ENCODE results near the gene LDB3. TPM values are rescaled to one million over a fixed set of nuclear protein-coding genes. Genes with fewer than 3 reads are reported as not detected.
"Not testable (repeated sequence)": the region's sequence is repeated elsewhere in the genome, so short reads cannot be mapped to it uniquely, and the experiment has no call there.

The LDB3 gene
- total RNA-seq, 1 donor from 2014 or later = not detected

DNA sequence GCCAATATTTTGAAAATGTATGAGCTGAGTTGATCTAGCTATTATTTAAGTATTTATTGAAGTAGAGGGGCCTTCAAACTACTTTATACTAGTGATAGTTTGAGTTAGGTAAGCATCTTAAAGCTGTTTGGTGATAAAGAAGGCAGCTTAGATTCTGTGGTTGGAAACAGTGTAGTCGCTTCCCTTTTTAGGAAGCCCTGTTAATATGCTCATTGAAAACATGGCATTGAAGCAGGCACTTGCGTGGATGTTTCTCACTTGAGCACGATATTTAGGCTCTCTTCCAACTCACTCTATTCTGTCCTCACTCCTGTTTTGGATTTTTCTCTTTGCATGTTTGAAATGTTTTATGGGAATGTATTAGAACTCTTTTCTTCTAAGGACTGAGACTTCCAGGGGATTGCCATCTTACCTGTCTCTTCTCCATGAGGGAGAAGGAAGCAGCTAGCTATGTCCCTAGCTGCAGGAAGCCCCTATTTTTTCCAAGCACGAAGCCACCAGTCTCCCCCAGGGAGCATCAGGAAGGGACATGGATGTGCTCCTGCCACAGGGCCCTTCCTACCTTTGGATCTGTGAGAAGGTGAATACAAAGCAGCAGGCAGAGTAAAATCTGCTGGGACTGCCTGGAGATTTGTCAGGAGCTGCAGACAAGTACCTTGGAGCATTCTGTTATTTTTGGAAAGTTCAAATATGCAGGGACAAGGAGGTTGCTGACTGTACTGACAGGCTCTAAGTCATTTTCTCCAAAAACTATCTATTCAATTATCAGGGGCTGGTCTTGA is 66.1 kb downstream of the LDB3 start:
- no peak for DNase-seq (ENCODE audit: low read depth)
- TF ChIP-seq, protein P1, sequence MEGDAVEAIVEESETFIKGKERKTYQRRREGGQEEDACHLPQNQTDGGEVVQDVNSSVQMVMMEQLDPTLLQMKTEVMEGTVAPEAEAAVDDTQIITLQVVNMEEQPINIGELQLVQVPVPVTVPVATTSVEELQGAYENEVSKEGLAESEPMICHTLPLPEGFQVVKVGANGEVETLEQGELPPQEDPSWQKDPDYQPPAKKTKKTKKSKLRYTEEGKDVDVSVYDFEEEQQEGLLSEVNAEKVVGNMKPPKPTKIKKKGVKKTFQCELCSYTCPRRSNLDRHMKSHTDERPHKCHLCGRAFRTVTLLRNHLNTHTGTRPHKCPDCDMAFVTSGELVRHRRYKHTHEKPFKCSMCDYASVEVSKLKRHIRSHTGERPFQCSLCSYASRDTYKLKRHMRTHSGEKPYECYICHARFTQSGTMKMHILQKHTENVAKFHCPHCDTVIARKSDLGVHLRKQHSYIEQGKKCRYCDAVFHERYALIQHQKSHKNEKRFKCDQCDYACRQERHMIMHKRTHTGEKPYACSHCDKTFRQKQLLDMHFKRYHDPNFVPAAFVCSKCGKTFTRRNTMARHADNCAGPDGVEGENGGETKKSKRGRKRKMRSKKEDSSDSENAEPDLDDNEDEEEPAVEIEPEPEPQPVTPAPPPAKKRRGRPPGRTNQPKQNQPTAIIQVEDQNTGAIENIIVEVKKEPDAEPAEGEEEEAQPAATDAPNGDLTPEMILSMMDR (conservative IDR thresholded peaks at IDR 0.05; ENCODE audit: low read depth, low read length) = no peak
- H3K4me3 ChIP-seq (ENCODE audit: low read depth, low read length) = no peak overlapping the region

DNA sequence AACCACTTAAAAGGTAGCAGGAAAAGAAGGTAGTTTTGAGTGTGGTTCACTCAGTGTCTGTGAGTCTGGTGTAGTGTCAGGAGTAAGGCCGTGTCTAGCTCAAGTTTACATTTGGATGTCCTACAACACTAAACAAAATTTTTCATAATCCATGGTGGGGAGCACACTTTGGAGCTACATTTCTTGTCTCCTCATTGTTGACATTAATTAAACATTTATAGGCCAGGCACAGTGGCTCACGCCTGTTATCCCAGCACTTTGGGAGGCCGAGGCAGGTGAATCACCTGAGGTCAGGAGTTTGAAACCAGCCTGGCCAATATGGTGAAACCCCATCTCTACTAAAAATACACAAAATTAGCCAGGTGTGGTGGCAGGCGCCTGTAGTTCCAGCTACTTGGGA is 67.0 kb downstream of the LDB3 start:
- DNase-seq (ENCODE audit: low read depth); H3K4me3 ChIP-seq (ENCODE audit: low read depth, low read length): not testable (repeated sequence)

DNA sequence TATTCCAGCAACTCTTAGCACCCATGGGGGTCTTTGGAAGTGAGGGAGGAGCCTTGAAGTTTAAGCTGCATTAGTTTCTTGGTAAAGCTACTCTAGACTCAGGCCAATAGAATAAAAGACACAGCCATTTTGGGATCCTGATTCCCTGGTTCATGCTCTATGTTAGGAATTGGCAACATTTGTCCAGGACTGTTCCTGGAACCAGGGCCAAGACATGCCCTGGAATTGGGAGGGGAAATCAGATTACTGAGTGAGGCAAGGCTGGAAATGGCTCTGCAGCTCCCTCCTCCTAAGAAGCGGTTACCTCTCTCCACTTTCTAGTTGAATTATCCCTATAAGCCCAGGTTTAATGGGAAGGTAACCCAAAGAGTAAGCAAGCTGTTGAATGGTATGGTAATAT is 73.9 kb downstream of the LDB3 start:
- TF ChIP-seq, protein P1 (conservative IDR thresholded peaks at IDR 0.05; ENCODE audit: low read depth, low read length) = no peak
- DNase-seq (ENCODE audit: low read depth) = no peak

DNA sequence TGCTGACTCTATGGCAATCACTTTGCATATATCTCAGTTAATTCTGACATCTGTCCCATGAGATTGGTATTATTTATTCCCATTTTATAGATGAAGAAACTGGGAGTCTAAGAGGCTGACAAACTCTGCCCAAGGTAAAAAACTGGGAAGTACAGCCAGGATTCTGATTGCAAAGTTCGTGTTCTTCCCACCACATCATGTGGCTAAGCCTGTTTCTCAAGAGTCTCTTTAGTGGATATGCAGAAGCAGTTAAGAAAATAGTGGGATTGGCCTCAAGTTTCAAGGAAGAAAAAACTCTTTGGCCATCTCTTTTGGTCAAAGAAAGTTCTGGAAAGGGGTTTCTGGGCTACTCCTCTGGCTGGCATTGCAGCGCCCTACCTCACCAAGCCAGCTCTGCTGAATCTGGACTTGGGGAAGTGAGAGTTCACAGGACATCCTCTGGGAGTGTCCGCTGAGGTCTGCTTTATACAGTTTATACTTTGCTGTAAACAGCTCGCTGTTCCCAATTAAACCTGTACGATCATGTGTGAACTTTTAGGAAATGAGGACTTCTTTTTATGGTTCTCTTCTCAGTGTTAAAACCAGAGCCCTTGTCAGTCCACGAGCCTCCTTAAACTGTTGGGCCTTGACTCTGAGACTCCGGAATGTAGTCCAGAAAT is 75.9 kb downstream of the LDB3 start:
- no peak overlapping the region for H3K4me3 ChIP-seq (ENCODE audit: low read depth, low read length)
- TF ChIP-seq, protein P1 (conservative IDR thresholded peaks at IDR 0.05; ENCODE audit: low read depth, low read length) = no peak
- no peak for DNase-seq (ENCODE audit: low read depth)

More for the DNA sequence above, 73.9 kb downstream of the LDB3 start:
- H3K4me3 ChIP-seq (ENCODE audit: low read depth, low read length) = no peak overlapping the region

DNA sequence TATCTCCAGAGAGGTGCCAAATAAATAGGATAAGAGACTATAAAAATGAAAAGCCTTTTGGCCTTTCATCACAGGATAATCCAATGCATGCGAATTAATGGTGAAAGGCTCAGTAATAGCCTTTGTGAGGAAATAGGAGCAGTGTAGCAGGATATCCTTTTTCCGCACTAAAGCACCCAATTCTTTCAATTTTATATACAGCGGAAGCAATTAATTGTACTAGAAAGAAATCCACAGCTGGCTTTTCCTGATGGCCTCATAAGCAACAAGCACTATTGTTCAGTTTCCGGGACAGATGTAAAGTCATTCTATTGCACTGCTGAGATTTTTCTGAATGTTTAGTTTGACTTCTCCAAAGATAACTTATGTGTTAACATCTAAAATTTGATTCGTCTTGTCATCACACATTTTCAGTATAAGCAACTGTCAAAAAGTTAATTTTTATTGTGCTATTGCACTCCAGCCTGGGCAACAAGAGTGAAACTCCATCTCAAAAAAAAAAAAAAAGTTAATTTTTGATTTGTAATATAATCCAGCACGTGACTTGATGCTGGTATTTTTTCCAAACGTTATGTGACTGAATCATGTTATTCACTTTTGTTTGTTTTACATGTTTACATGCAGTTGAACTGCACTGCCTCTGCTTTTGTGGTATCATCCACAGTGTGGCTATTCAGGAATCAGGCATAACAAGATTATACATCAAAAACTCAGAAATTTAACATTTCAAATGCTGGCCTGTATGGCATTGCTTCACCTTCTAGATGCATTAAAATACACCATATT is 79.7 kb downstream of the LDB3 start:
- DNase-seq (ENCODE audit: low read depth) = no peak

DNA sequence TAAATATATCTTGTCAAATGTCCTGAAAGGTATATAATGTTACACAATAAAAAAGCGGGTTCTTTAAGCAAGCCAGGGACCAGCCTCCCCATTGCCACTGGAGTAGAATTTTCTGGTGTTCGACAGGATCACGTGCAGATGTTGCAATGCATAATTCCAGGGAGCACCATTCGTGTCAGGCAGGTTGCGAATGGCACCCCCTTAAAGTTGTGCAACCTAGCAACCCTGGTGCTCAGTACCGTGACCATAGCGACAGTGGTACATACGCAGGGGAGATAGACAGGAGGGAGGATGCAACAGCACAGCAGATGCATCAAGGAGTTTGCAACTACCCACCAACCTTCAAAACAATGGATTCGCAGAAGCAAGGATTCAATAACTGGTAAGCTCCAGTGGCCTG is 81.5 kb downstream of the LDB3 start:
- TF ChIP-seq, protein P1 (conservative IDR thresholded peaks at IDR 0.05; ENCODE audit: low read depth, low read length) = no peak
- H3K4me3 ChIP-seq (ENCODE audit: low read depth, low read length) = no peak overlapping the region
- no peak for DNase-seq (ENCODE audit: low read depth)

More for the DNA sequence above, 79.7 kb downstream of the LDB3 start:
- TF ChIP-seq, protein P1 (conservative IDR thresholded peaks at IDR 0.05; ENCODE audit: low read depth, low read length) = no peak
- no peak overlapping the region for H3K4me3 ChIP-seq (ENCODE audit: low read depth, low read length)

DNA sequence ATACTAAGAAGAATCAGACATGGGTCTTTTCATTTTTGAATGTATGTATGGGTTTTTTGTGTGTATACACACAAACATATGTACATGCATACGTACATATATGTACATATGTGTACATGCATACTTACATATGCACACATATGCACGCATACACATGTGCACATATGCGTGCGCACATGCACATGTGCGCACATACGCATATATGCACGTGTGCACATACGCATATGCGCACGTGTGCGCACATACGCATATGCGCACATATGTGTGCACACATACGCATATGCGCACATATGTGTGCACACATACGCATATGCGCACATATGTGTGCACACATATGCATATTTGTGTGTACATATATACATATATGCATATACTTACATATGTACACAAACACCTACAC is 83.2 kb downstream of the LDB3 start:
- DNase-seq (ENCODE audit: low read depth) = no peak
- TF ChIP-seq, protein P1 (conservative IDR thresholded peaks at IDR 0.05; ENCODE audit: low read depth, low read length) = no peak
- H3K4me3 ChIP-seq (ENCODE audit: low read depth, low read length) = no peak overlapping the region

All from epithelial cell of proximal tubule (primary cell).